GM23338 (cell line): ENCODE results near the gene TRAF4. TPM values are rescaled to one million over a fixed set of nuclear protein-coding genes. Genes with fewer than 3 reads are reported as not detected.

Experiments used
- ATAC-seq: fragments of 200-7000 bp; cut with Tn5 transposase; 3 replicates; pipeline ENCODE4 v1.9.1; 2020
- DNase-seq: peaks from one replicate; pipeline ENCODE4 v3.0.0-alpha.2; 2015; ENCODE audit warnings: low spot score
- H2AFZ ChIP-seq: fragments of 200-600 bp; sonication (generic); 2 replicates; pipeline ENCODE4 v1.8.0; 2016; ENCODE audit warnings: antibody characterized with exemption, mild to moderate bottlenecking, moderate library complexity
- H3F3A ChIP-seq: fragments of 200-600 bp; sonication (generic); replicated peaks from 2 replicates; pipeline ENCODE4 v1.8.0; 2017; ENCODE audit warnings: antibody characterized with exemption, mixed run types, low read depth
- H3K27ac ChIP-seq: fragments of 200-600 bp; sonication (generic); 2 replicates; pipeline ENCODE4 v1.6.1; 2016; ENCODE audit warnings: low read depth
- H3K27me3 ChIP-seq: fragments of 200-600 bp; sonication (generic); 2 replicates; pipeline ENCODE4 v1.8.0; 2016; ENCODE audit warnings: mild to moderate bottlenecking, mixed run types, moderate library complexity; ENCODE audit not compliant: insufficient read depth
- H3K36me3 ChIP-seq: fragments of 200-600 bp; sonication (generic); 2 replicates; pipeline ENCODE4 v1.8.0; 2016; ENCODE audit warnings: mild to moderate bottlenecking; ENCODE audit not compliant: insufficient read depth
- H3K4me1 ChIP-seq: fragments of 200-600 bp; sonication (generic); 2 replicates; pipeline ENCODE4 v1.8.0; 2016; ENCODE audit warnings: mild to moderate bottlenecking, moderate library complexity; ENCODE audit not compliant: insufficient read depth
- H3K4me2 ChIP-seq: fragments of 200-600 bp; sonication (generic); 2 replicates; pipeline ENCODE4 v1.7.1; 2017; ENCODE audit warnings: mixed run types
- H3K4me3 ChIP-seq: fragments of 200-600 bp; sonication (generic); 2 replicates; pipeline ENCODE4 v1.6.1; 2016; ENCODE audit warnings: mixed run types
- H3K79me2 ChIP-seq: fragments of 200-600 bp; sonication (generic); replicated peaks from 2 replicates; pipeline ENCODE4 v1.8.0; 2017; ENCODE audit warnings: mild to moderate bottlenecking; ENCODE audit not compliant: insufficient read depth
- H3K9me2 ChIP-seq: fragments of 200-600 bp; sonication (generic); 2 replicates; pipeline ENCODE4 v1.8.0; 2017; ENCODE audit not compliant: insufficient read depth
- H4K20me1 ChIP-seq: fragments of 200-600 bp; sonication (generic); replicated peaks from 2 replicates; pipeline ENCODE4 v1.8.0; 2017; ENCODE audit warnings: mild to moderate bottlenecking; ENCODE audit not compliant: insufficient read depth
- H3K27ac Mint-ChIP-seq: 2 replicates; pipeline ENCODE4 v1.8.0; 2020; ENCODE audit warnings: inconsistent platforms, mild to moderate bottlenecking, moderate library complexity, mixed read lengths
- H3K27me3 Mint-ChIP-seq: 3 replicates; pipeline ENCODE4 v1.8.0; 2022; ENCODE audit warnings: low read depth, mild to moderate bottlenecking, moderate library complexity, mixed read lengths, inconsistent platforms; ENCODE audit not compliant: insufficient read depth, poor library complexity
- H3K36me3 Mint-ChIP-seq: 3 replicates; pipeline ENCODE4 v1.8.0; 2021; ENCODE audit warnings: low read depth, mild to moderate bottlenecking, inconsistent platforms, moderate library complexity, mixed read lengths
- H3K4me1 Mint-ChIP-seq: 3 replicates; pipeline ENCODE4 v1.8.0; 2020; ENCODE audit warnings: mild to moderate bottlenecking, inconsistent platforms, mixed read lengths
- H3K4me3 Mint-ChIP-seq: 3 replicates; pipeline ENCODE4 v1.8.0; 2021; ENCODE audit warnings: moderate library complexity, mild to moderate bottlenecking, inconsistent platforms, mixed read lengths
- H3K9me3 Mint-ChIP-seq: 3 replicates; pipeline ENCODE4 v1.8.0; 2020; ENCODE audit warnings: moderate library complexity, mild to moderate bottlenecking, inconsistent platforms, mixed read lengths
- ETS1 ChIP-seq: IDR thresholded peaks from 2 replicates; pipeline ENCODE4 v1.6.1; 2016; ENCODE audit warnings: antibody characterized with exemption
- EZH2 ChIP-seq: fragments of 200-600 bp; sonication (generic); IDR thresholded peaks from one replicate; pipeline ENCODE4 v1.8.0; 2017; ENCODE audit warnings: antibody characterized with exemption, mild to moderate bottlenecking, low read depth; ENCODE audit not compliant: unreplicated experiment
- EZH2phosphoT487 ChIP-seq: fragments of 200-600 bp; sonication (generic); IDR thresholded peaks from one replicate; pipeline ENCODE4 v1.8.1; 2018; ENCODE audit warnings: antibody characterized with exemption; ENCODE audit not compliant: unreplicated experiment
- JUNB ChIP-seq: IDR thresholded peaks from one replicate; pipeline ENCODE4 v1.6.1; 2016; ENCODE audit warnings: antibody characterized with exemption; ENCODE audit not compliant: unreplicated experiment
- NANOG ChIP-seq: IDR thresholded peaks from 2 replicates; pipeline ENCODE4 v1.6.1; 2016; ENCODE audit warnings: antibody characterized with exemption, borderline replicate concordance
- POLR2AphosphoS5 ChIP-seq: IDR thresholded peaks from 2 replicates; pipeline ENCODE4 v1.6.1; 2016; ENCODE audit warnings: antibody characterized with exemption, low read depth
- STAT1 ChIP-seq: IDR thresholded peaks from one replicate; pipeline ENCODE4 v1.6.1; 2016; ENCODE audit warnings: antibody characterized with exemption; ENCODE audit not compliant: unreplicated experiment
- ZNF114 ChIP-seq: fragments of 250-450 bp; sonication (Bioruptor Pico); IDR thresholded peaks from 2 replicates; pipeline ENCODE4 v1.5.0; 2020; ENCODE audit warnings: mild to moderate bottlenecking, moderate library complexity
- ZNF331 ChIP-seq: fragments of 250-450 bp; sonication (Bioruptor Pico); IDR thresholded peaks from 2 replicates; pipeline ENCODE4 v1.5.0; 2020; ENCODE audit warnings: low read depth, mild to moderate bottlenecking, moderate library complexity
- ZNF462 ChIP-seq: fragments of 250-450 bp; sonication (Bioruptor Pico); IDR thresholded peaks from 2 replicates; pipeline ENCODE4 v1.5.0; 2020; ENCODE audit warnings: mild to moderate bottlenecking, moderate library complexity
- polyA plus RNA-seq: library from polyadenylated mRNA; unstranded; fragments of >200 nt; fragmentation: Nextera tagmentation; extraction: Ambion mirVana; gene quantifications from 2 replicates; pipeline ENCODE4 v1.2.1, GENCODE V29; 2016
- total RNA-seq: library from RNA; depleted of rRNA; stranded (reverse); fragments of >200 nt; shearing (Covaris generic); gene quantifications from 2 replicates; pipeline ENCODE4 v1.2.3, GENCODE V29; 2014

TRAF4 gene
- total and polyA plus RNA-seq, 2 experiments from 2014 or later, result 63.5 to 152 TPM

GRCh38 chr17:28712705-28713415 lies 31.0 kb upstream of the TRAF4 start:
- Histone ChIP-seq H3K27me3 (no peaks in the 10 kb centered on the region), H3K27ac (peak overlapping the region; percentile 99), H3K9me2 (no peaks in the 10 kb centered on the region), H3K4me3 (peak overlapping the region; percentile 72), H3K4me1 (peaks cover 24% of the 10 kb centered on the region), H3K36me3 (peaks cover 13% of the 10 kb centered on the region; the same call in 1 of the 2 replicates), H3F3A (peaks cover 48% of the 10 kb centered on the region), H3K4me2 (peak overlapping the region; percentile 91), H3K79me2 (peaks cover 41% of the 10 kb centered on the region), H4K20me1 (peaks cover 5% of the 10 kb centered on the region; the same call in 1 of the 2 replicates), H2AFZ (no peak overlapping the region; the same call in 1 of the 2 replicates)
- Mint-ChIP-seq H3K4me1 (peaks cover 31% of the 10 kb centered on the region), H3K27ac (peak overlapping the region; percentile 86), H3K4me3 (peak overlapping the region; percentile 97), H3K9me3 (no peaks in the 10 kb centered on the region), H3K27me3 (peaks cover 20% of the 10 kb centered on the region), H3K36me3 (peaks cover 50% of the 10 kb centered on the region)
- ATAC-seq (no peak), DNase-seq (no peak)
- TF ChIP-seq JUNB (no peak), EZH2phosphoT487 (no peak), POLR2AphosphoS5 (no peak), ZNF331 (CRISPR knock-in tag) (no peak), EZH2 (no peak), NANOG (no peak), ETS1 (no peak), STAT1 (no peak), ZNF462 (CRISPR knock-in tag) (no peak), ZNF114 (no peak)
